ENCODE measurements around the gene PHLPP1. TPM values are rescaled to one million over a fixed set of nuclear protein-coding genes. Genes with fewer than 3 reads are reported as not detected.

Gene PHLPP1
- polyA plus RNA-seq, 1 donor from 2014 or later = 0.83 TPM

GRCh38 chr18:62986490-62986889 is 271.1 kb downstream of the PHLPP1 start:
- peaks cover 0 to 1% (median 0%) of the 10 kb centered on the region in 3 donors for H3K9me3 Mint-ChIP-seq
- H3K4me1 Mint-ChIP-seq = peaks cover 0 to 4% (median 2%) of the 10 kb centered on the region in 3 donors
- peaks cover 6% of the 10 kb centered on the region for H3K27me3 Mint-ChIP-seq
- no peaks in the 10 kb centered on the region for H3K36me3 Mint-ChIP-seq
- H3K4me3 Mint-ChIP-seq = no peak overlapping the region
- H3K27ac Mint-ChIP-seq = no peak overlapping the region

- H3K4me3 Mint-ChIP-seq = no peak overlapping the region
- no peaks in the 10 kb centered on the region for H3K36me3 Mint-ChIP-seq
- H3K9me3 Mint-ChIP-seq = peaks cover 0 to 1% (median 0%) of the 10 kb centered on the region in 3 donors
- H3K4me1 Mint-ChIP-seq = peaks cover 0 to 4% (median 2%) of the 10 kb centered on the region in 3 donors
- H3K27ac Mint-ChIP-seq = peak overlapping the region in 1 of 3 donors; percentile 37
- peaks cover 6% of the 10 kb centered on the region for H3K27me3 Mint-ChIP-seq
Observed at GRCh38 chr18:62987055-62987830, 271.9 kb downstream of the PHLPP1 start.

GRCh38 chr18:62987859-62988258 is 272.5 kb downstream of the PHLPP1 start:
- H3K4me1 Mint-ChIP-seq = peaks cover 0 to 2% (median 0%) of the 10 kb centered on the region in 3 donors
- H3K27me3 Mint-ChIP-seq = peaks cover 6% of the 10 kb centered on the region
- H3K4me3 Mint-ChIP-seq = no peak overlapping the region
- H3K9me3 Mint-ChIP-seq = peaks cover 0 to 1% (median 0%) of the 10 kb centered on the region in 3 donors
- peak overlapping the region in 1 of 3 donors; percentile 37 for H3K27ac Mint-ChIP-seq
- no peaks in the 10 kb centered on the region for H3K36me3 Mint-ChIP-seq

GRCh38 chr18:62988471-62988870 is 273.1 kb downstream of the PHLPP1 start:
- peaks cover 8% of the 10 kb centered on the region for H3K27me3 Mint-ChIP-seq
- no peaks in the 10 kb centered on the region for H3K36me3 Mint-ChIP-seq
- no peak overlapping the region for H3K4me3 Mint-ChIP-seq
- peak overlapping the region in 1 of 3 donors; percentile 19 for H3K27ac Mint-ChIP-seq
- H3K4me1 Mint-ChIP-seq = peaks cover 0 to 2% (median 0%) of the 10 kb centered on the region in 3 donors
- peaks cover 0 to 1% (median 0%) of the 10 kb centered on the region in 3 donors for H3K9me3 Mint-ChIP-seq

- peaks cover 0 to 1% (median 0%) of the 10 kb centered on the region in 3 donors for H3K9me3 Mint-ChIP-seq
- peaks cover 0 to 2% (median 0%) of the 10 kb centered on the region in 3 donors for H3K4me1 Mint-ChIP-seq
- peaks cover 8% of the 10 kb centered on the region for H3K27me3 Mint-ChIP-seq
- no peak overlapping the region for H3K27ac Mint-ChIP-seq
- no peak overlapping the region for H3K4me3 Mint-ChIP-seq
- H3K36me3 Mint-ChIP-seq = no peaks in the 10 kb centered on the region
Observed at GRCh38 chr18:62989195-62989594, 273.9 kb downstream of the PHLPP1 start.

- Mint-ChIP-seq H3K4me1 (peaks cover 0 to 2% (median 0%) of the 10 kb centered on the region in 3 donors), H3K9me3 (peaks cover 0 to 1% (median 0%) of the 10 kb centered on the region in 3 donors), H3K4me3 (no peak overlapping the region), H3K27me3 (peaks cover 8% of the 10 kb centered on the region), H3K27ac (no peak overlapping the region), H3K36me3 (no peaks in the 10 kb centered on the region)
Observed at GRCh38 chr18:62990653-62991052, 275.3 kb downstream of the PHLPP1 start.

- H3K27ac Mint-ChIP-seq = no peak overlapping the region
- peaks cover 0 to 2% (median 0%) of the 10 kb centered on the region in 3 donors for H3K4me1 Mint-ChIP-seq
- no peaks in the 10 kb centered on the region for H3K36me3 Mint-ChIP-seq
- no peak overlapping the region for H3K4me3 Mint-ChIP-seq
- peaks cover 0 to 1% (median 0%) of the 10 kb centered on the region in 3 donors for H3K9me3 Mint-ChIP-seq
- H3K27me3 Mint-ChIP-seq = peaks cover 8% of the 10 kb centered on the region
Observed at GRCh38 chr18:62991389-62991788, 276.0 kb downstream of the PHLPP1 start.

- no peak overlapping the region for H3K27ac Mint-ChIP-seq
- H3K9me3 Mint-ChIP-seq = peaks cover 0 to 1% (median 0%) of the 10 kb centered on the region in 3 donors
- peaks cover 8% of the 10 kb centered on the region for H3K27me3 Mint-ChIP-seq
- no peaks in the 10 kb centered on the region for H3K36me3 Mint-ChIP-seq
- no peak overlapping the region for H3K4me3 Mint-ChIP-seq
- peaks cover 0 to 2% (median 0%) of the 10 kb centered on the region in 3 donors for H3K4me1 Mint-ChIP-seq
Observed at GRCh38 chr18:62991959-62992358, 276.6 kb downstream of the PHLPP1 start.

- Mint-ChIP-seq H3K27ac (no peak overlapping the region), H3K9me3 (peaks cover 0 to 1% (median 0%) of the 10 kb centered on the region in 3 donors), H3K36me3 (no peaks in the 10 kb centered on the region), H3K4me3 (no peak overlapping the region), H3K27me3 (peaks cover 8% of the 10 kb centered on the region), H3K4me1 (peaks cover 0 to 2% (median 0%) of the 10 kb centered on the region in 3 donors)
Observed at GRCh38 chr18:62992877-62993365, 277.6 kb downstream of the PHLPP1 start.

- Mint-ChIP-seq H3K4me1 (peaks cover 6 to 9% (median 8%) of the 10 kb centered on the region in 3 donors), H3K9me3 (no peaks in the 10 kb centered on the region), H3K36me3 (no peaks in the 10 kb centered on the region), H3K4me3 (no peak overlapping the region), H3K27ac (no peak overlapping the region), H3K27me3 (peaks cover 9% of the 10 kb centered on the region)
Observed at GRCh38 chr18:62996566-62996965, 281.2 kb downstream of the PHLPP1 start.

GRCh38 chr18:62997076-62997475 is 281.7 kb downstream of the PHLPP1 start:
- H3K27me3 Mint-ChIP-seq = peaks cover 9% of the 10 kb centered on the region
- no peaks in the 10 kb centered on the region for H3K36me3 Mint-ChIP-seq
- no peaks in the 10 kb centered on the region for H3K9me3 Mint-ChIP-seq
- H3K4me3 Mint-ChIP-seq = no peak overlapping the region
- no peak overlapping the region for H3K27ac Mint-ChIP-seq
- H3K4me1 Mint-ChIP-seq = peaks cover 6 to 9% (median 8%) of the 10 kb centered on the region in 3 donors

GRCh38 chr18:62998443-62998842 is 283.1 kb downstream of the PHLPP1 start:
- Mint-ChIP-seq H3K9me3 (no peaks in the 10 kb centered on the region), H3K4me1 (peaks cover 6 to 9% (median 8%) of the 10 kb centered on the region in 3 donors), H3K27ac (no peak overlapping the region), H3K4me3 (peak overlapping the region in 1 of 4 donors; percentile 84), H3K27me3 (peaks cover 6% of the 10 kb centered on the region), H3K36me3 (no peaks in the 10 kb centered on the region)

GRCh38 chr18:62999392-62999791 is 284.1 kb downstream of the PHLPP1 start:
- Mint-ChIP-seq H3K27ac (no peak overlapping the region), H3K4me3 (no peak overlapping the region), H3K27me3 (peaks cover 6% of the 10 kb centered on the region), H3K9me3 (no peaks in the 10 kb centered on the region), H3K36me3 (no peaks in the 10 kb centered on the region), H3K4me1 (peaks cover 6 to 9% (median 8%) of the 10 kb centered on the region in 3 donors)

GRCh38 chr18:62999921-63000320 is 284.6 kb downstream of the PHLPP1 start:
- Mint-ChIP-seq H3K9me3 (no peaks in the 10 kb centered on the region), H3K36me3 (no peaks in the 10 kb centered on the region), H3K4me1 (peaks cover 6 to 9% (median 8%) of the 10 kb centered on the region in 3 donors), H3K27ac (no peak overlapping the region), H3K27me3 (peaks cover 6% of the 10 kb centered on the region), H3K4me3 (no peak overlapping the region)

GRCh38 chr18:63000839-63001238 is 285.5 kb downstream of the PHLPP1 start:
- H3K27me3 Mint-ChIP-seq = peaks cover 6% of the 10 kb centered on the region
- no peak overlapping the region for H3K27ac Mint-ChIP-seq
- H3K36me3 Mint-ChIP-seq = no peaks in the 10 kb centered on the region
- peaks cover 6 to 11% (median 10%) of the 10 kb centered on the region in 3 donors for H3K4me1 Mint-ChIP-seq
- H3K4me3 Mint-ChIP-seq = no peak overlapping the region
- H3K9me3 Mint-ChIP-seq = no peaks in the 10 kb centered on the region

All from IgD-negative memory B cell (primary cell).